Activated B cell treated with CpG ODN at 0.5 μM for 24 hours (primary cell): ENCODE results near the gene NAPSA. TPM values are rescaled to one million over a fixed set of nuclear protein-coding genes. Genes with fewer than 3 reads are reported as not detected.

Experiments
- ATAC-seq: fragments of 200-7000 bp; cut with Tn5 transposase; one replicate; pipeline ENCODE4 v1.10.0; 2021; ENCODE audit warnings: low read depth, mild to moderate bottlenecking, moderate library complexity
- CTCF ChIA-PET: fragments of 350-600 bp; sonication (Branson Sonifier 250); formaldehyde crosslinking; loops from one replicate; lab custom pipeline; 2021; ENCODE audit warnings: antibody characterized with exemption; lab: Charles Lee
- POLR2A ChIA-PET: fragments of 350-600 bp; sonication (Branson Sonifier 250); formaldehyde crosslinking; loops from one replicate; lab custom pipeline; 2021; ENCODE audit warnings: antibody characterized with exemption; lab: Charles Lee
- DNase-seq: peaks from one replicate; pipeline ENCODE4 v3.0.0; 2022
- H3K27ac Mint-ChIP-seq: one replicate; pipeline ENCODE4 v1.8.0; 2020; ENCODE audit warnings: mixed read lengths
- H3K27me3 Mint-ChIP-seq: one replicate; pipeline ENCODE4 v1.8.0; 2021; ENCODE audit warnings: mixed read lengths
- H3K36me3 Mint-ChIP-seq: one replicate; pipeline ENCODE4 v1.8.0; 2021; ENCODE audit warnings: low read depth, mixed read lengths
- H3K4me1 Mint-ChIP-seq: one replicate; pipeline ENCODE4 v1.8.0; 2021; ENCODE audit warnings: mixed read lengths
- H3K4me3 Mint-ChIP-seq: one replicate; pipeline ENCODE4 v1.8.0; 2020; ENCODE audit warnings: mild to moderate bottlenecking, mixed read lengths
- H3K9me3 Mint-ChIP-seq: one replicate; pipeline ENCODE4 v1.8.0; 2020; ENCODE audit warnings: mixed read lengths
- CTCF ChIP-seq: fragments of 200-600 bp; IDR thresholded peaks from one replicate; pipeline ENCODE4 v1.8.0; 2022; ENCODE audit warnings: antibody characterized with exemption, mild to moderate bottlenecking
- intact Hi-C: fragments of 100-400 bp; cut with micrococcal nuclease; formaldehyde crosslinking; loops from one replicate; pipeline ENCODE4 v1.15.1; 2024
- total RNA-seq: library from RNA; stranded (reverse); gene quantifications from 2 replicates; pipeline ENCODE4 v1.2.3, GENCODE V29; 2022

NAPSA gene
- total RNA-seq, 1 donor from 2014 or later = 2.4 TPM

GRCh38 chr19:50328224-50328872 is 37.1 kb downstream of the NAPSA start:
- POLR2A ChIA-PET = interaction anchor here (0.6 to 10.6 kb wide), 20 partner anchors 8 to 736 kb away, joined by 3 to 408 read pairs (median 8); partner anchors contain the start of genes AKT1S1, NAPSA, NR1H2 and POLD1
- Mint-ChIP-seq H3K27ac (no peak overlapping the region), H3K4me1 (peaks cover 69% of the 10 kb centered on the region), H3K9me3 (peaks cover 3% of the 10 kb centered on the region), H3K36me3 (peaks cover 9% of the 10 kb centered on the region), H3K4me3 (peak overlapping the region; percentile 56), H3K27me3 (peaks cover 5% of the 10 kb centered on the region)
- no peak for TF ChIP-seq CTCF
- DNase-seq = peak; percentile 44
- no peak for ATAC-seq
- CTCF ChIA-PET = interaction anchor here (0.6 to 2.1 kb wide), 7 partner anchors 13 to 408 kb away, joined by 3 to 20 read pairs (median 6); no protein-coding TSS in a partner anchor
- intact Hi-C loops = loop anchor here (5.0 kb wide), 3 partner anchors 76 to 876 kb away; partner anchors contain the start of genes ALDH16A1, PIH1D1 and PRMT1

DNA sequence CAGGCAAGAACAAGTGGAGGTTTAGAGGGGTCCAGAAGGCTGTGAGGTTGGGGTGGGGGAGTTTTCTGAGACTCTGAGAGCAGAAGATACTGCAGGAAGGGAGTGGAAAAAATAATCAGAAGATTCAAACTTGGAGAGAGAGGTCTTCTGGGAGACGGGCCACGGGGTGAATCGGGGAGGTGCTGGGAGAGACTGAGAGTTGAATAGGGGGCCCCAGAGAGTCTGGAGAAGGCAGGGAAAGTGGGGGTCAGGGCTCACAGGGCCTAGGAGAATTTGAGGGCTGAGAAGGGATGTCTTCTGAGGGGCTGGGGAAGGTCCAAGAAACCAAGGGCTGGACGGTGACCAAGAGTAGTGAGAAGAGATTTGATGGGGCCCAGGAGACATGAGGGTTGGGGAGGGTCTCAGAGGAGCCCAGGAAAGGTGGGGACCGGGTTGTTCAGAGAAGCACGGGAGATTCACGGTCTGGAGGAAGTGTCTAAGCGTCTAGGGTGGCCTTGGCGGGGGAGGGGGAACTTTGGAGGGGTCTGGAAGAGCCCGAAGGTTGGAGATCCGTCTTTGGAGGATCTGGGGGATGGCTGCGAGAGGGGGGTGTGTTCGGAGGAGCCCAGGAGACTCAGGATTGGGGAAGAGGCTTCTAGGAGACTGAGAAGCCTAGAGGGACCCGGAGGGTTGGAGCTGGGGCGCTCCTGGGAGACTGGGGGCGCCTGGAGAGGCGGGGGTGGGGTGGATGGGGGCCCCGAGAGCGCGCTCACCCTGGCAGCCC is 37.8 kb downstream of the NAPSA start:
- H3K4me1 Mint-ChIP-seq = peaks cover 63% of the 10 kb centered on the region
- no peak for DNase-seq
- H3K27ac Mint-ChIP-seq = no peak overlapping the region
- peak overlapping the region; percentile 74 for H3K4me3 Mint-ChIP-seq
- H3K36me3 Mint-ChIP-seq = peaks cover 12% of the 10 kb centered on the region
- peaks cover 3% of the 10 kb centered on the region for H3K9me3 Mint-ChIP-seq
- H3K27me3 Mint-ChIP-seq = peaks cover 5% of the 10 kb centered on the region
- ChIA-PET CTCF (interaction anchor here (0.6 to 2.1 kb wide), 5 partner anchors 14 to 73 kb away, joined by 3 to 20 read pairs (median 10); no protein-coding TSS in a partner anchor), POLR2A (interaction anchor here (1.9 to 10.6 kb wide), 4 partner anchors 19 to 88 kb away, joined by 5 to 408 read pairs (median 36); partner anchors contain the start of gene NR1H2)
- intact Hi-C loops = loop anchor here (5.0 kb wide), 3 partner anchors 75 to 875 kb away; partner anchors contain the start of genes ALDH16A1, PIH1D1 and PRMT1
- no peak for ATAC-seq
- no peak for TF ChIP-seq CTCF

DNA sequence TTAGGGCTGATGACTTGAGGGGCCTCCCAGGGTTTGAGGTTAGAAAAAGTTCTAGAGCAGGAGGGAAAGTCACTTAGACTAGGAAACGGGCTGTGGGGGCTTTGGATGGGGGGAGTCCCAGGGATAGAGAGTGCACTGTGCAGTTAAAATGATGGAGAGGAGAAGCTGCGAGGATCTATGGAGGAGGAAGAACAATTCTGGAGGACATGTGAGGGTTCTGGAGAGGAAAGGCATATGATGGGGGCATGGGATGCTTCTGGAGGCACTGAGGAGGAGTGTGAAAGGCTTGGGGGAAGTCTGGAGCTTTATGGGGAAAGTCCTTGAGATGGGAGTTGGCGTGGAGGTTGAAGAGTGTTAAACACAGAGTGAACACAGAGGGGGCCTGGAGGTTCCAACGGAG is 38.4 kb downstream of the NAPSA start:
- peaks cover 17% of the 10 kb centered on the region for H3K36me3 Mint-ChIP-seq
- peaks cover 57% of the 10 kb centered on the region for H3K4me1 Mint-ChIP-seq
- DNase-seq (no peak), ATAC-seq (no peak)
- peaks cover 3% of the 10 kb centered on the region for H3K9me3 Mint-ChIP-seq
- H3K27me3 Mint-ChIP-seq = peaks cover 5% of the 10 kb centered on the region
- ChIA-PET POLR2A (interaction anchor here (0.7 to 10.6 kb wide), 2 partner anchors 20 to 150 kb away, joined by 7 to 408 read pairs; partner anchors contain the start of gene GARIN5A), CTCF (interaction anchor here (0.6 kb wide), 1 partner anchor 1282 kb away, joined by 3 read pairs; no protein-coding TSS in a partner anchor)
- intact Hi-C loops = loop anchor here (5.0 kb wide), 3 partner anchors 75 to 875 kb away; partner anchors contain the start of genes ALDH16A1, PIH1D1 and PRMT1
- H3K4me3 Mint-ChIP-seq = peak overlapping the region; percentile 74
- no peak overlapping the region for H3K27ac Mint-ChIP-seq
- no peak for TF ChIP-seq CTCF

GRCh38 chr19:50326101-50326664 is 39.3 kb downstream of the NAPSA start:
- CTCF ChIA-PET = interaction anchor here (0.9 to 1.1 kb wide), 2 partner anchors 31 to 179 kb away, joined by 3 to 5 read pairs; no protein-coding TSS in a partner anchor
- H3K36me3 Mint-ChIP-seq = peaks cover 17% of the 10 kb centered on the region
- peaks cover 49% of the 10 kb centered on the region for H3K4me1 Mint-ChIP-seq
- peaks cover 5% of the 10 kb centered on the region for H3K27me3 Mint-ChIP-seq
- H3K27ac Mint-ChIP-seq = no peak overlapping the region
- peaks cover 3% of the 10 kb centered on the region for H3K9me3 Mint-ChIP-seq
- intact Hi-C loops = loop anchor here (5.0 kb wide), 3 partner anchors 74 to 874 kb away; partner anchors contain the start of genes ALDH16A1, PIH1D1 and PRMT1
- DNase-seq = no peak
- peak overlapping the region; percentile 74 for H3K4me3 Mint-ChIP-seq
- ATAC-seq = no peak
- no peak for TF ChIP-seq CTCF
- POLR2A ChIA-PET = interaction anchor here (0.6 to 10.6 kb wide), 8 partner anchors 8 to 151 kb away, joined by 5 to 408 read pairs (median 7); partner anchors contain the start of gene GARIN5A
